Measurements from ENCODE around the gene STAT3.
A peak's percentile ranks its signal among the peaks of the same experiment; 100 is the strongest.
"Not testable (repeated sequence)": the region's sequence is repeated elsewhere in the genome, so short reads cannot be mapped to it uniquely, and the experiment has no call there.

The STAT3 gene

GRCh38 chr17:42363231-42363630 is 25.0 kb downstream of the STAT3 start:
- DNase-seq: no peak
- no peaks in the 10 kb centered on the region for H3K27me3 Mint-ChIP-seq
- peaks cover 67% of the 10 kb centered on the region for H3K4me1 Mint-ChIP-seq
- H3K4me3 Mint-ChIP-seq: no peak overlapping the region
- no peaks in the 10 kb centered on the region for H3K9me3 Mint-ChIP-seq
- peaks cover 43% of the 10 kb centered on the region for H3K36me3 Mint-ChIP-seq
- H3K27ac Mint-ChIP-seq: no peak overlapping the region
- CTCF ChIA-PET: no interaction called here

GRCh38 chr17:42362245-42362961 is 25.8 kb downstream of the STAT3 start:
- H3K27ac Mint-ChIP-seq: peak overlapping the region; percentile 25
- no peak overlapping the region for H3K4me3 Mint-ChIP-seq
- peaks cover 42% of the 10 kb centered on the region for H3K36me3 Mint-ChIP-seq
- DNase-seq: no peak
- peaks cover 66% of the 10 kb centered on the region for H3K4me1 Mint-ChIP-seq
- H3K9me3 Mint-ChIP-seq: no peaks in the 10 kb centered on the region
- no peaks in the 10 kb centered on the region for H3K27me3 Mint-ChIP-seq
- CTCF ChIA-PET: no interaction called here

DNA sequence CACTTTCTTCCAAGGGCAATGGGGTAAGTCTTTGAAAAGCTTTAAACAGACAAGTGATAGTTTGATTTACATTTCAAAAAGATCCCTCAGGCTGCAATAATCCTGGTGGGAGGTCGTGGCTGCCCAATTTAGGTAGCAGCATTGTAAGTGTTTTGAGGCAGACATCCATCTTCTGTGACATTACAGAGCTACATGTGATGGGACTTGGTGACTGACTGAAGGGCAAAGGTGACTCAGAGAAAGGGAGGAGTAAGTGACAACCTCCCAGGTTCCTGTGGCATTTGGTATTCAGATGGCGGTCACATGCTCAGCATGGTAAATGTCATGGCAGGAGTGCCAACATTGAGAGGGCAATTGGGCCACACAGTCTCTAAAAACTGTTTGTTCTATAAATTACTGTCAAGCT is 26.5 kb downstream of the STAT3 start:
- Mint-ChIP-seq H3K36me3 (peaks cover 42% of the 10 kb centered on the region), H3K9me3 (no peaks in the 10 kb centered on the region), H3K27me3 (no peaks in the 10 kb centered on the region), H3K4me1 (peaks cover 65% of the 10 kb centered on the region), H3K4me3 (no peak overlapping the region), H3K27ac (peak overlapping the region; percentile 25)
- peak; percentile 36 for DNase-seq
- CTCF ChIA-PET: no interaction called here

DNA sequence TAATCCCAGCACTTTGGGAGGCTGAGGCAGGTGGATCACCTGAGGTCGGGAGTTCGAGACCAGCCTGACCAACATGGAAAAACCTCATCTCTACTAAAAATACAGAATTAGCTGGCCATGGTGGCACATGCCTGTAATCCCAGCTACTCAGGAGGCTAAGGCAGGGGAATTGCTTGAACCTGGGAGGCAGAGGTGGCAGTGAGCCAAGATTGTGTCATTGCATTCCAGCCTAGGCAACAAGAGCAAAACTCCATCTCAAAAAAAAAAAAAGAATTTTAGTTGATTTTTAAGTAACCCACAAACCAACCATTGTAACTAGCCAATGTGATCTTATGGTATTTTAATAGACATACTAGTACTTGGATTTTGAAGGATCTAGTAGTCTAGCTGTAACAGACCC is 27.9 kb downstream of the STAT3 start:
- H3K4me3 Mint-ChIP-seq, H3K27ac Mint-ChIP-seq, DNase-seq, H3K27me3 Mint-ChIP-seq, H3K9me3 Mint-ChIP-seq, CTCF ChIA-PET: not testable (repeated sequence)
- H3K36me3 Mint-ChIP-seq: peaks cover 41% of the 10 kb centered on the region
- peaks cover 61% of the 10 kb centered on the region for H3K4me1 Mint-ChIP-seq

GRCh38 chr17:42359133-42359532 is 29.1 kb downstream of the STAT3 start:
- CTCF ChIA-PET: interaction anchor here (1.4 kb wide), 1 partner anchor 38 kb away, joined by 4 read pairs; no protein-coding TSS in a partner anchor
- Mint-ChIP-seq H3K4me3 (no peak overlapping the region), H3K36me3 (peaks cover 30% of the 10 kb centered on the region), H3K9me3 (no peaks in the 10 kb centered on the region), H3K27ac (no peak overlapping the region), H3K4me1 (peaks cover 55% of the 10 kb centered on the region), H3K27me3 (no peaks in the 10 kb centered on the region)
- DNase-seq: no peak

DNA sequence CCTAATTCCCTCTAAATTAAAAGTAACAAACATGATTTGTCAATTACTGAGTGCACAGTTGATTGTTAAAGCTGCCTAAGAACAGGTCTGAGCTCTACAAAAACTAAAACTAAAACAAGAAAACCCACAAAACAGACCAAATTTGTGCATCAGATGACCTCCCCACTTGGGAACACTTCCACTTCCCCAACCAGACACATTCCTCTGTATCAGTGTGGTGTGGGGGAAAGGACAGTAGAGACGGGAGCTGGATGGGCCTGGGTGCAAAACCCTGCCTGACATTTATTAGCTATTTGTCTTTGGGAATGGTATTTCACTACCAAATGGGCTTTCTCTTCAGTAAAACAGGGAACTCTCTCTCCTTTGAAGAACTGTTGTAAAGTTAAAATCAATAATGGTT is 29.8 kb downstream of the STAT3 start:
- no peak for DNase-seq

GRCh38 chr17:42354956-42355843 is 33.0 kb downstream of the STAT3 start:
- Mint-ChIP-seq H3K4me3 (no peak overlapping the region), H3K36me3 (peaks cover 12% of the 10 kb centered on the region), H3K27ac (no peak overlapping the region), H3K9me3 (no peaks in the 10 kb centered on the region), H3K27me3 (no peaks in the 10 kb centered on the region), H3K4me1 (peaks cover 33% of the 10 kb centered on the region)
- CTCF ChIA-PET: interaction anchor here (0.5 kb wide), 1 partner anchor 11 kb away, joined by 3 read pairs; no protein-coding TSS in a partner anchor
- DNase-seq: no peak

More for the DNA sequence above, 29.8 kb downstream of the STAT3 start:
- no peak overlapping the region for H3K27ac Mint-ChIP-seq
- CTCF ChIA-PET: interaction anchor here (0.9 to 1.4 kb wide), 3 partner anchors 37 to 44 kb away, joined by 3 to 4 read pairs (median 3); no protein-coding TSS in a partner anchor
- H3K27me3 Mint-ChIP-seq: no peaks in the 10 kb centered on the region
- H3K4me1 Mint-ChIP-seq: peaks cover 52% of the 10 kb centered on the region
- H3K36me3 Mint-ChIP-seq: peaks cover 25% of the 10 kb centered on the region
- H3K9me3 Mint-ChIP-seq: no peaks in the 10 kb centered on the region
- H3K4me3 Mint-ChIP-seq: no peak overlapping the region

DNA sequence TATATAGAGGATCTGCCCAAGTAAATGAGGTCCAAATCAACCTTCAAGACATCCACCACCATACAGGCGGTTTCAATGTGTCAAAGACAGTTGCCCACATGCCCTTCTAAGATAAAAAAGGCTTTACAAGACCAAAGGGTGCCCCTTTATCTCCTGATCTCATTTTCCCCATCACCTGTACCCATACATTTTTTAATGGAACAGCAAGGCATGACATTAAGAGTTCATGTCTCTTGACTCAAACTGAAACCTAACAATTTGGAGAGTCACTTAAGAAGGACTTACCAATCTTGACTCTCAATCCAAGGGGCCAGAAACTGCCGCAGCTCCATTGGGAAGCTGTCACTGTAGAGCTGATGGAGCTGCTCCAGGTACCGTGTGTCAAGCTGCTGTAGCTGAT is 40.1 kb downstream of the STAT3 start:
- CTCF ChIA-PET: interaction anchor here (1.1 kb wide), 1 partner anchor 11 kb away, joined by 3 read pairs; no protein-coding TSS in a partner anchor
- no peak overlapping the region for H3K4me3 Mint-ChIP-seq
- no peak for DNase-seq
- H3K36me3 Mint-ChIP-seq: peaks cover 41% of the 10 kb centered on the region
- H3K9me3 Mint-ChIP-seq: no peaks in the 10 kb centered on the region
- no peak overlapping the region for H3K27ac Mint-ChIP-seq
- no peaks in the 10 kb centered on the region for H3K27me3 Mint-ChIP-seq
- peaks cover 30% of the 10 kb centered on the region for H3K4me1 Mint-ChIP-seq

GRCh38 chr17:42347606-42348005 is 40.6 kb downstream of the STAT3 start:
- H3K9me3 Mint-ChIP-seq: no peaks in the 10 kb centered on the region

GRCh38 chr17:42347198-42347597 is 41.0 kb downstream of the STAT3 start:
- H3K27ac Mint-ChIP-seq: no peak overlapping the region
- no peak overlapping the region for H3K4me3 Mint-ChIP-seq
- peaks cover 50% of the 10 kb centered on the region for H3K36me3 Mint-ChIP-seq
- no peaks in the 10 kb centered on the region for H3K27me3 Mint-ChIP-seq
- DNase-seq: no peak
- CTCF ChIA-PET: no interaction called here
- peaks cover 35% of the 10 kb centered on the region for H3K4me1 Mint-ChIP-seq
- no peaks in the 10 kb centered on the region for H3K9me3 Mint-ChIP-seq

More at GRCh38 chr17:42347606-42348005, 40.6 kb downstream of the STAT3 start:
- CTCF ChIA-PET: no interaction called here
- H3K27ac Mint-ChIP-seq: no peak overlapping the region
- H3K27me3 Mint-ChIP-seq: no peaks in the 10 kb centered on the region
- peaks cover 34% of the 10 kb centered on the region for H3K4me1 Mint-ChIP-seq
- DNase-seq: no peak
- no peak overlapping the region for H3K4me3 Mint-ChIP-seq
- H3K36me3 Mint-ChIP-seq: peaks cover 46% of the 10 kb centered on the region

DNA sequence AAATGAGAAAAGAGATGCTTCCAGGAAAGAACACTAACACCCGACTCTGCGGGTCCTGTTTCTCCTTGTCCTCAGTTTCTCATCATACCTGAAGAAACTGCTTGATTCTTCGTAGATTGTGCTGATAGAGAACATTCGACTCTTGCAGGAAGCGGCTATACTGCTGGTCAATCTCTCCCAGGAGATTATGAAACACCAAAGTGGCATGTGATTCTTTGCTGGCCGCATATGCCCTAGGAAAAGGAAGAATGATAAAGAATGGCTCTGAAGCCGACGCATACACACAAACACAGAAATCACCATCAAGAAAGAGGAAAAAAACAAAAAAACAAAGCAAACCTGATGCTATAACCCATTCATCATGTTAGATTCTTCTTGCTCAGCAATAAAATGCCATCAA is 41.8 kb downstream of the STAT3 start:
- Mint-ChIP-seq H3K4me1 (peaks cover 40% of the 10 kb centered on the region), H3K9me3 (no peaks in the 10 kb centered on the region), H3K27me3 (no peaks in the 10 kb centered on the region), H3K4me3 (no peak overlapping the region), H3K36me3 (peaks cover 55% of the 10 kb centered on the region), H3K27ac (no peak overlapping the region)
- no peak for DNase-seq
- CTCF ChIA-PET: no interaction called here

GRCh38 chr17:42345396-42346073 is 42.7 kb downstream of the STAT3 start:
- CTCF ChIA-PET: no interaction called here
- H3K4me1 Mint-ChIP-seq: peaks cover 49% of the 10 kb centered on the region
- H3K27ac Mint-ChIP-seq: peak overlapping the region; percentile 37
- no peaks in the 10 kb centered on the region for H3K27me3 Mint-ChIP-seq
- peaks cover 64% of the 10 kb centered on the region for H3K36me3 Mint-ChIP-seq
- no peaks in the 10 kb centered on the region for H3K9me3 Mint-ChIP-seq
- H3K4me3 Mint-ChIP-seq: no peak overlapping the region
- DNase-seq: no peak

- H3K27ac Mint-ChIP-seq: peak overlapping the region; percentile 86
- DNase-seq: peak; percentile 35
- H3K9me3 Mint-ChIP-seq: no peaks in the 10 kb centered on the region
- H3K4me1 Mint-ChIP-seq: peaks cover 53% of the 10 kb centered on the region
- H3K36me3 Mint-ChIP-seq: peaks cover 71% of the 10 kb centered on the region
- no peak overlapping the region for H3K4me3 Mint-ChIP-seq
- H3K27me3 Mint-ChIP-seq: no peaks in the 10 kb centered on the region
- CTCF ChIA-PET: interaction anchor here (1.0 to 1.4 kb wide), 4 partner anchors 15 to 64 kb away, joined by 3 to 4 read pairs (median 3); partner anchors contain the start of gene STAT3
These were observed 45.8 kb downstream of the STAT3 start for GRCh38 chr17:42342242-42343008.

All from activated naive CD4-positive, alpha-beta T cell treated with anti-CD3 and anti-CD28 coated beads, Interleukin-2, amount 10 ng/mL, durations not matched to agents 7 days and 5 days (primary cell).